Natural killer cell treated with Interleukin-12 subunit alpha and Interleukin-12 subunit beta and Interleukin-15 and Interleukin-18, amount 100 ng/mL, for 72 hours (primary cell): ENCODE results near the gene BLVRA. TPM values are rescaled to one million over a fixed set of nuclear protein-coding genes. Genes with fewer than 3 reads are reported as not detected.

ENCODE experiments used
- ATAC-seq, 2 donors: fragments of 150-1000 bp; cut with Tn5 transposase in 1 of 2; sonication (Bioruptor Pico), chemical (Tn5 transposase) in 1 of 2; 2 replicates each; pipeline ENCODE4 v1.10.0; 2021
- DNase-seq: peaks from one replicate; pipeline ENCODE4 v3.0.0; 2022; ENCODE audit warnings: low spot score
- H3K27ac Mint-ChIP-seq, 2 donors: 1 replicate in 1 of 2; 2 replicates in 1 of 2; pipeline ENCODE4 v1.8.0; 2022; ENCODE audit warnings: mixed read lengths in 2 of 2, mild to moderate bottlenecking in 1 of 2, moderate library complexity in 1 of 2
- H3K27me3 Mint-ChIP-seq, 2 donors: 1 replicate in 1 of 2; 2 replicates in 1 of 2; pipeline ENCODE4 v1.8.0; 2022; ENCODE audit warnings: mixed read lengths in 2 of 2
- H3K36me3 Mint-ChIP-seq: one replicate; pipeline ENCODE4 v1.8.0; 2022; ENCODE audit warnings: mixed read lengths
- H3K4me1 Mint-ChIP-seq, 2 donors: 1 replicate in 1 of 2; 2 replicates in 1 of 2; pipeline ENCODE4 v1.8.0; 2022; ENCODE audit warnings: low read depth in 2 of 2, mixed read lengths in 2 of 2, mild to moderate bottlenecking in 1 of 2
- H3K4me3 Mint-ChIP-seq: one replicate; pipeline ENCODE4 v1.8.0; 2022; ENCODE audit warnings: mixed read lengths
- H3K9me3 Mint-ChIP-seq: 2 replicates; pipeline ENCODE4 v1.8.0; 2022; ENCODE audit warnings: mixed read lengths
- total RNA-seq, 2 donors: library from RNA; stranded (reverse); gene quantifications; one replicate each; pipeline ENCODE4 v1.2.3, GENCODE V29; 2022

The BLVRA gene
- total RNA-seq, 2 donors from 2014 or later: 34.6 to 62.0 TPM

DNA sequence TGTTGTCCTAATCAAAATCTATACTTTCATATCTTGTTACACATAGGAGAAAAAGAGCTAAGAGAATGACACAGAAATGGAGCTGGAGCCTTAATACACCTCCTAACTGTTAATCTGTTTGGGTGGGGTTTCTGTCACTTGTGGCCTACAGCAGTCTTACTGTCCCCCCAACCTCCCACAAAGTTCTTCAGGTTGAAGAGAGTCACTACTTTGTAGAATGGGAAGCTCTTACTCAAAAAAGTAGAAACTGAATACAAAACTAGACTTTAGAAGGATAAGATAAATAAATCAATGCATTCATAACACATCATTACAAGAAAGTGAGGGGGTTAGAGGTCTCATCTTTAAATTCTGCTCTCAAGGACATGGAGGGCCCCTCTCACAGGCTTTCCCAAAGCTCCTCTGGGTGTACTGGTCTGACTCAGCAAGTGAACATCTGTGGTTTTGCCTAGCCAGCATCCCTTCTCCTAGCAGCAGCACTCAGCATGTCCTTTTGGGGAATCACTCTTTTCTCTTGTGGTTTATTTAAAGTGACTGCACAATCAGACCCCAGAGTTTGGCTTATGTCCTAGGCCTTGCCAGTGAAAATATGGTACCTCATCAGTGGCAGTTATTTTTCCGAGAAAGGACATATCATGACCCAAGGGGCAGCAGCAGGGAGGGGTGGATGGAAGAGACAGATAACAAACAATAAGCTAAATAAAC is 2.0 kb upstream of the BLVRA start:
- ATAC-seq: peak in 1 of 2 donors; percentile 44
- no peak for DNase-seq
- no peaks in the 10 kb centered on the region for H3K36me3 Mint-ChIP-seq
- H3K4me3 Mint-ChIP-seq: peak overlapping the region; percentile 69
- H3K4me1 Mint-ChIP-seq: peaks cover 31 to 36% of the 10 kb centered on the region in 2 donors
- peak overlapping the region; percentile 2 to 17 for H3K27ac Mint-ChIP-seq
- H3K27me3 Mint-ChIP-seq: peaks cover 0 to 12% of the 10 kb centered on the region in 2 donors
- H3K9me3 Mint-ChIP-seq: no peaks in the 10 kb centered on the region

DNA sequence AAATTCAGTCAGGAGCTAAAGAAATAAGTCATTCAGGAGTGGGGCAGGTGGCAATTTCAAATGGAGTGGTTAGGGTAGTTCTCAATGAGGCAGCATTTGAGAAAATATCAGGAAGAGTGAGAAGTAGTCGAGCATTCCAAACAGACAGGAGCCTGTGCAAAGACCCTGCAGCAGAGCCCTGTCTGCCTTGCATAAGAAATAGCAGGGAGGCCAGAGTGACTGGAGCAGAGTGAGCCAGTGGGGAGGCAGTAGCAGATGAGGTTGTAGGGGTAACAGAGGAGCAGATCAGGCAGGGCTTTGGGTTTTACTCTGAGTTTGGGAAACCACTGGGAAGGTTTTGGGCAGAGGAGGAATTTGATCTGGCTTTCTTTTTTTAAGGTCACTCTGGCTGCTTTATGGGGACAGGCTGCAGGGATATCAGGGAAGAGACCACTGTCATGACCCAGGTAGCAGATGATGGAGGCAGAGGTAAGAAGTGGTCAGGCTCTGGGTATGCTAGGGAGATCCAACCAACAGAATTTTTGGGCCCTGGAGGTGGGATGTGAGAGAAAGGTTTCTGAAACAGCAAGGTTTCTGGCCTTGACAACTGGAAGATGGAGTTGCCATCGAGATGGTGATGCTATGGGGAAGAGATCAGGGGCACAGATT is 1.3 kb upstream of the BLVRA start:
- no peak for ATAC-seq

DNA sequence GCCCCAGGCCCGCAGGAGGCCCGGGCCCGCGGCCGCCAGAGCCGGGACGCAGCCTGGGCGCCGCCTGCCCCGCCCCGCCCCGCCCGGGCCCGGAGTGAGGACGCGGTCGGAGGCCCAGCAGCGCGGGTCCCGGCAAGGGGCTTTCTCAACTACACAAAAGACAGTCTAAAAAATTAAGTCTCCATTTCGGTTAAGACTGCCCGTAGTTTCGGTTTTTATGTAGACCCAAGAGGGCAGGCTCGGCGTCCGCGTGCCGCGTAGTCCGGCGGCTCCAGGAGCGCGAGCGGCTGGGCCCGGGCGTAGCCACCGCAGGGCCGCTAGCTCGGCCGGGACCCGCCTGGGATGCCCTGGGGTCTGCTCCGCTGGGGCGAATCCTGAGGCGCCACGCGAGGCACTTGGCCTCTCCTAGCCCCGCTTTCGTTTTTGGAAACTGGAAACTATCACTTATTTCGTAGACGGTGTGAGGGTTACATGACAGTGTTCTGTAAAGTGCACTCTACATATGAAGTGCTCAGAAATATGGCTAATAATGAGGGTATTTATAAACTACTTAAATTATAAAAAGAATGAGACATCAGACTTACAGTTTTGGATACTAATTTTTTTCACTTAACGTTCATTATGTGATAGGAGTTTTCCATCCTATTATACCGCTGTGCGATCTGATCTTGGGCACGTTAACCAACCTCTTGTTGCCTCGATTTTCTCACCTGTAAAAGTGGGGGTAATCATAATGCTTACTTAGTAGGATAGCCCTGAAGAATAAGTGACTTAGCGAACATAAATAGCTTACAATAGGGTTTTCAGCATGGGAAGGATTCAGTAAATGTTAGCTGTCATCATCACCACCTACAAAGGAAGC is 573 bp downstream of the BLVRA start:
- ATAC-seq (peak; percentile 79 to 83), DNase-seq (peak; percentile 74)
- Mint-ChIP-seq H3K9me3 (no peaks in the 10 kb centered on the region), H3K36me3 (no peaks in the 10 kb centered on the region), H3K27me3 (peaks cover 0 to 12% of the 10 kb centered on the region in 2 donors), H3K27ac (peak overlapping the region in 1 of 2 donors; percentile 78), H3K4me1 (peaks cover 35 to 37% of the 10 kb centered on the region in 2 donors), H3K4me3 (peak overlapping the region; percentile 66)

More for the DNA sequence above, 1.3 kb upstream of the BLVRA start:
- Mint-ChIP-seq H3K27me3 (peaks cover 0 to 12% of the 10 kb centered on the region in 2 donors), H3K4me1 (peaks cover 31 to 40% of the 10 kb centered on the region in 2 donors), H3K9me3 (no peaks in the 10 kb centered on the region), H3K4me3 (peak overlapping the region; percentile 69), H3K27ac (peak overlapping the region; percentile 2 to 17), H3K36me3 (no peaks in the 10 kb centered on the region)
- DNase-seq: no peak

DNA sequence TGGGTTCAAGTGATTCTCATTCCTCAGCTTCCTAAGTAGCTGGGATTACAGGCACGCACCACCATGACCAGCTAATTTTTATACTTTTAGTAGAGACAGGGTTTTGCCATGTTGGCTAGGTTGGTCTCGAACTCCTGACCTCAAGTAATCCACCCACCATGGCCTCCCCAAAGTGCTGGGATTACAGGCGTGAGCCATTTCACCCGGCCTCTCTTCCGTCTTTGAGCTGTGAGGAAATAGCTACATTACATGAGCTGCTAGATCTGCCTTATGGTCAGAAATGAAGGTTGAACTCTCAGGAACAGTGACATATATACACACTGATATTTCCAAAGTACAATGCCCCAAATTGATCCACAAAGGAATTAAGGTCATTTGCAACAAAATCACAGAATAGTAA is 2.4 kb downstream of the BLVRA start:
- no peak overlapping the region for H3K27ac Mint-ChIP-seq

DNA sequence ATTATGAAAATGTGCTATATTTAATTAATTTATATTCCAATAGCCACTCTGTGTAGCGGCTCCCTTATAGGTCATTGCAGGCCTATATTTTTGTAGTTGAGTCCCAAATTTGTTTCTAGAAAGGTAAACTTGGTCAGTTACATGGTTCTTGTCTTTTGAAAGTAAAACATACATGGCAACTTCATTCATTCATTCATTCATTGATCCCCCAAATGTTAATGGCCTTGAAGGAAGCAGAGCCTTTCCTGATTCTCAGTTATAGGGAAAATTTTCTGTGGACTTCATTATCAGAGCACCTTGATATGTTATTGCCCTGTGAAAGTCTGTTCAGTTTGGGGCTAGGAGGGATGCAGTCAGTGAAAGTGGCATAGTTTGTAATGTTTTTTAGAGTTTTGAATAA is 2.9 kb downstream of the BLVRA start:
- H3K27ac Mint-ChIP-seq: no peak overlapping the region
- H3K4me1 Mint-ChIP-seq: peaks cover 39 to 40% of the 10 kb centered on the region in 2 donors
- H3K4me3 Mint-ChIP-seq: no peak overlapping the region
- no peaks in the 10 kb centered on the region for H3K36me3 Mint-ChIP-seq
- no peaks in the 10 kb centered on the region for H3K9me3 Mint-ChIP-seq
- H3K27me3 Mint-ChIP-seq: peaks cover 0 to 8% of the 10 kb centered on the region in 2 donors
- ATAC-seq (no peak), DNase-seq (no peak)

More for the DNA sequence above, 2.4 kb downstream of the BLVRA start:
- H3K4me3 Mint-ChIP-seq: no peak overlapping the region
- peaks cover 0 to 12% of the 10 kb centered on the region in 2 donors for H3K27me3 Mint-ChIP-seq
- no peaks in the 10 kb centered on the region for H3K9me3 Mint-ChIP-seq
- no peak for ATAC-seq
- no peak for DNase-seq
- H3K36me3 Mint-ChIP-seq: no peaks in the 10 kb centered on the region
- peaks cover 42 to 44% of the 10 kb centered on the region in 2 donors for H3K4me1 Mint-ChIP-seq

DNA sequence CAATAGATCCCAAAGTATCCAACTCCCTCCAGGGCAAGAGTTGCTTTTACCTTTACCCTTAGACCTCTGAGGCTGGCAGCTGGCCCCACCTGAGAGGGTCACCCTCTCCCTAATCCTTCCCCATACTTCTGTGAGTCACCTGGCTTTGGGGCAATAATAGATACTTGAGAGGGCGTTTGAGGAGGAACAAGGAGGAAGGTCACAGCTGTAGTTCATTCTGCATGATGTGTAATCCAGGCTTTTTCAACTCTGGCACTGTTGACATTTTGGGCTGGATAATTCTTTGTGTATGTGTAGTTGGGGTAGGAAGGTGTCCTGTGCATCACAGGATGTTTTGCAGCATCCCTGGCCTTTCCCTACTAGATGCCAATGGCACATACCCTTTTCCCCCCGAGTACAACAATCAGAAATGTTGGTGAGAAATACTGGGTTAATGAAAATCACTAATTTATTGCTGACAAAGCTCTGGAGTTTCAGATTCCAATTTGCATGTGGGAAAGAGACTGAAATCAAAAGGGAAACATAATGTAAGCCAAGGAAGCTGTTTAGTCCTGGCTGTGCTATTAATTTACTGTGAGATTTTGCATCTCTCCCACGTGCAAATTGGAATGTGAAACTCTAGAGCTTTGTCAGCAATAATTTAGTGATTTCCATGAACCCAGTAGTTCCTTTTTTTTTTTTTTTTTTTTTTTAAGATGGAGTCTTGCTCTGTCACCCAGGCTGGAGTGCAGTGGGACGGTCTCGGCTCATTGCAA is 3.6 kb downstream of the BLVRA start:
- no peaks in the 10 kb centered on the region for H3K36me3 Mint-ChIP-seq
- no peaks in the 10 kb centered on the region for H3K9me3 Mint-ChIP-seq
- no peak for ATAC-seq
- no peak overlapping the region for H3K27ac Mint-ChIP-seq
- H3K27me3 Mint-ChIP-seq: peaks cover 0 to 1% of the 10 kb centered on the region in 2 donors
- no peak overlapping the region for H3K4me3 Mint-ChIP-seq
- DNase-seq: no peak
- peaks cover 32 to 33% of the 10 kb centered on the region in 2 donors for H3K4me1 Mint-ChIP-seq

DNA sequence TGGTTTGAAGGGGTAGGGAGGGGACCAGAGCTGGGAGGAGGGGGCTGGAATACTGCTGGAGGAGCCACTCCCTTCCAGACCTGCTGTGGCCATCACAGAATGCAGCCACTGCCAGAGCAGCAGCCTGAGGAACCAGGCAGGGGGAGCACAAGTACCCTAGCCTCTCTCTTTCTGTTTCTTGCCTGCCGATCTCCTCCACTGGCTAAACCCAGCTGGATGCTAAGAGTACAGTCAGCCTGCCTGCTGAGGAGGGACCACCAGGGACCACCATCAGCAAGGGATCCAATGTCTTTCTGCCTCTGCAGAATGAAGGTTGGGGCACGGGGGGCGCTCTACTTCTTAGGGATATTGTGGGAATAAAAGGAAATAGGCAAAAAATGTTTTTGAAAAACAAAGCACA is 4.7 kb downstream of the BLVRA start:
- Mint-ChIP-seq H3K4me1 (peaks cover 22 to 23% of the 10 kb centered on the region in 2 donors), H3K4me3 (no peak overlapping the region), H3K36me3 (no peaks in the 10 kb centered on the region), H3K27ac (peak overlapping the region in 1 of 2 donors; percentile 67), H3K27me3 (no peaks in the 10 kb centered on the region), H3K9me3 (no peaks in the 10 kb centered on the region)
- DNase-seq (no peak), ATAC-seq (no peak)

DNA sequence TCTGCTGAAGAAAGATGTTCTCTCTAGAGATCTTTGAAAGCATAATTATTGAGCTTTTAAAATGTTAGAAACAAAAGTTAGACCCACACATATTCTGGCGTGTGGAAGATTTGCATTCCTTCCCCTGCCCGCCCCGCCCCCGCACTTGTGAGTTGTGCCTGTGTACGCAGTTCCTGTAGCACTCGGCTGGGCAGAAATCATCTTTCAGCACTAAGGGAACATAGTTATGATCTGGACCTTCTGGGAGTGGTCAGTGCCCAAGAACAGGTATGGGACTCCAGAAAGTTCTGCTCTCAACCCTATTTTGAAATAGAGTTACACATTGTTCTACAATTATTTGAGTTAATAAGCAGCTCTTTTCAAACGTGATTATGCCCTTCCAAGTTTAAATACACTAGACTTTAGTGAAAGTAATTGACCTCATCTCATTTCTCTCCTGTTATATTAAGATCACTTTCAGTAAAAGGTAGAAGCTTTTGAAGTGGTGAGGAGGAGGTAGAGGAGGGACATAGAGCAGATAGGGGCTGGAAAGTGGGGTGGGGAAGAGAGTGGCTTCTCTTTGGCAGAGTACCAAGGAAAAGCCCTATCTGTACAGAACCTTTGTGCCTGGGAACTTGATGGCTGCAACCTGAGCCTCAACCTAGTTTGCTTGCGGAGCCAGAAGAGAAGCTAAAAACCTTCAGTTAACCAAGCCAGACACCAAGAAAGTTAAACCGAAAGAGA is 5.7 kb downstream of the BLVRA start:
- DNase-seq (no peak), ATAC-seq (no peak)
- Mint-ChIP-seq H3K4me1 (peaks cover 21 to 23% of the 10 kb centered on the region in 2 donors), H3K36me3 (no peaks in the 10 kb centered on the region), H3K9me3 (no peaks in the 10 kb centered on the region), H3K27me3 (no peaks in the 10 kb centered on the region), H3K4me3 (peak overlapping the region; percentile 39), H3K27ac (peak overlapping the region in 1 of 2 donors; percentile 78)

DNA sequence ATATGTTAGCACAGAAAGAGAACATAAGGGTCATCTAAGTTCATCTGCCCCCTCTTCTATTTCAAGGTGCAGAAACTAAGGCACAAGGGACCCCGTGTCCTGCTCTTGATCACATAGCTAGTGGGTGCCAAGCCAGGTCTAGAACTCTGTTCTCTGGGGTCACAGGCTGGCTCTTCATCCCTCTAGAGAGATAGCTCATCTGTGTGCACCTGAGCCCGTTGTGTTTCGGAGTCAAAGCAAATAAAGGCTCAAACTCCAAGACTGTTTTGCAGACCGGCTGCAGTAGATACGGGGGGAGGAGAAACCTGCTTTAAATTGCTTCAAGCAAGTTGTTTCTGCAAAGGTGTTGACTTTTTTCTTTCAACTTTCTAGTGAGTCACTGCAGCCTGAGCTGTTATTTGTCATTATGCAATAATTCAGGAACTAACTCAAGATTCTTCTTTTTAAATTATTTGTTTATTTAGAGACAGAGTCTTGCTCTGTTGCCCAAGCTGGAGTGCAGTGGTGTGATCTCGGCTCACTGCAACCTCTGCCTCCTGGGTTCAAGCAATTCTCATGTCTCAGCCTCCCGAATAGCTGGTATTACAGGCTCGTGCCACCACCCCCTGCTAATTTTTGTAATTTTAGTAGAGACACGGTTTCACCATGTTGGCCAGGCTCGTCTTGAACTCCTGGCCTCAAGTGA is 6.5 kb downstream of the BLVRA start:
- H3K4me1 Mint-ChIP-seq: peaks cover 18 to 20% of the 10 kb centered on the region in 2 donors

DNA sequence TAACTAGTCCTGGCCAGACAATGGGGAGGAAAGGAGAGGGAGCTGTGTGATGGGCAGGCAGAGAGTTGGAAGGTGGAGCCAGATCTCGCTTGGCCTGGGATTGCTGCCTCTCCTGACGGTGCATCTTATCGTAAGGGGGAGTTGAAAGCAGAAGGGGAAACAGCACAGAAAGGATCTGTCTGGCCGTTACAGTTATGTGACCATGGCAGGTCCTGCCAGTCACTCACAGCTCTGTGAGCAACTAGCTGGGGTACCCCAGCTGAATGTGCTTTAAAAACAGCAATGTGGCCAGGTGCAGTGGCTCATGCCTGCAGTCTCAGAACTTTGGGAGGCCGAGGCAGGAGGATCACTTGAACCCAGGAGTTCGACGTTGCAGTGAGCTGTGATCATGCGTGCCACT is 8.1 kb downstream of the BLVRA start:
- H3K9me3 Mint-ChIP-seq: no peaks in the 10 kb centered on the region
- H3K4me1 Mint-ChIP-seq: peaks cover 14% of the 10 kb centered on the region in 2 donors
- no peak for ATAC-seq
- no peaks in the 10 kb centered on the region for H3K36me3 Mint-ChIP-seq
- DNase-seq: no peak
- no peaks in the 10 kb centered on the region for H3K27me3 Mint-ChIP-seq
- H3K4me3 Mint-ChIP-seq: no peak overlapping the region
- no peak overlapping the region for H3K27ac Mint-ChIP-seq

More for the DNA sequence above, 6.5 kb downstream of the BLVRA start:
- H3K4me3 Mint-ChIP-seq: no peak overlapping the region
- ATAC-seq: no peak
- no peaks in the 10 kb centered on the region for H3K27me3 Mint-ChIP-seq
- no peaks in the 10 kb centered on the region for H3K9me3 Mint-ChIP-seq
- no peak for DNase-seq
- no peaks in the 10 kb centered on the region for H3K36me3 Mint-ChIP-seq
- H3K27ac Mint-ChIP-seq: peak overlapping the region in 1 of 2 donors; percentile 78

DNA sequence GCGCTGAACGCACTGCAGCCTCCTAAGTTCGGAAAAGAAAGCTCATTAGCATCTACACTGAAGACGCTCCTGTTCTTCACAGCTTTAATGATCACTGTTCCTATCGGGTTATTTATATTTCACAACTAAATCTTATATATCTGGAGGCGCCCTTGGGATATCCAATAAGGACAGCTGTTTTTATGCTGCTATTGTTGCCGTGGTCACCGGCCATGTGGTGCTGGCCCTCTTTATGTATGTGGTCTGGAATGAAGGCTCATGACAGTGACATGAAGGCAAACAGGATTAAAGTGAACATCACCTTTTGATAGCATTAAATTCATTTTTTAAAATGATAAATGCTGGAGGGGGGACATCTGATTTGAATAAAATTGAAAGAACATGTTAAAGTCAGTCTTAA is 8.8 kb downstream of the BLVRA start:
- Mint-ChIP-seq H3K4me1 (peaks cover 10 to 14% of the 10 kb centered on the region in 2 donors), H3K27me3 (no peaks in the 10 kb centered on the region), H3K9me3 (no peaks in the 10 kb centered on the region), H3K36me3 (no peaks in the 10 kb centered on the region), H3K4me3 (no peak overlapping the region), H3K27ac (peak overlapping the region in 1 of 2 donors; percentile 65)
- ATAC-seq: no peak
- DNase-seq: no peak

DNA sequence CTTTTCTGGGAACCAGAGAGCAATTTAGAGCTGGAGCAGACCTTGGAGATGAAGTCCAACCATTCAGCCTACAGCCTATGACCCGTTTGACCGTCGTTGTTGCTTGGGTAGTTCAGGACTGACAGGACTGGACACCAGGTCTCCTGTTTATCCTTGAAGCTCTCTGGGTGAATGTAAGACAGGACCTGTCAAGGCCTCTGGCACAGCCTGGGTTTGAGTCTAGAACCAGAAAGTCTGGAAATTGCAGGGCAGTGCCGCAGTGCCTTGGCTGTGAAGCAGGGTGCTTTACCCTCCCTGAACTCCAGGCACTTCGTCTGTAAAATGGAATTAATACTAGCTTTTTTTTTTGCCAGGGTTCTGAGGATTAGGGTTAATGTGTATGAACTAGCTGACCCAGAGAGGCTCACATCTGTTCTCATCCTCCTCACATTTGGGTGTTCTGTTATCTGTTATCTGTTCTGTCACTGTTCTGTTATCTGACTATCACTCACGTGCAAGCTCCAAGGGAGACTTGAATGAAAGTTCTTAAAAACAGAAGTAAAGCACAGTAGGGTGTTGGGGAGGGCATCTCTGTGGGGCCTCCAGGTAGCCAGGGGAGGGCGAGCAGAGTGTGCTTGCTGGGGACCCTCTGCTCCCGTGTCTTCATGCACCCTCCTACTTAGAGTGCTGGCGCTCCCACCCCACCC is 9.9 kb downstream of the BLVRA start:
- H3K27ac Mint-ChIP-seq: no peak overlapping the region
- H3K4me1 Mint-ChIP-seq: peaks cover 6 to 10% of the 10 kb centered on the region in 2 donors
- no peaks in the 10 kb centered on the region for H3K36me3 Mint-ChIP-seq
- ATAC-seq (peak in 1 of 2 donors; percentile 17), DNase-seq (no peak)
- no peaks in the 10 kb centered on the region for H3K27me3 Mint-ChIP-seq
- H3K9me3 Mint-ChIP-seq: no peaks in the 10 kb centered on the region
- no peak overlapping the region for H3K4me3 Mint-ChIP-seq
